ENCODE measurements around the gene PER3.

GRCh38 chr1:7767176-7767575 lies 16.9 kb upstream of the PER3 start:
- TF ChIP-seq NFE2L2 (IDR thresholded peaks at IDR 0.05; ENCODE audit: low read depth, low read length) (no peak), CTCF (conservative IDR thresholded peaks at IDR 0.05; ENCODE audit: low read depth, low read length) (no peak), CHD1 (IDR thresholded peaks at IDR 0.05; ENCODE audit: low read depth, low read length) (no peak), SMC3 (IDR thresholded peaks at IDR 0.05; ENCODE audit: low read depth, low read length) (no peak), POLR2A (IDR thresholded peaks at IDR 0.05; ENCODE audit: low read depth, low read length) (no peak), CEBPB (IDR thresholded peaks at IDR 0.05; ENCODE audit: low read depth, low read length) (no peak)
- TF ChIP-seq, protein P1, sequence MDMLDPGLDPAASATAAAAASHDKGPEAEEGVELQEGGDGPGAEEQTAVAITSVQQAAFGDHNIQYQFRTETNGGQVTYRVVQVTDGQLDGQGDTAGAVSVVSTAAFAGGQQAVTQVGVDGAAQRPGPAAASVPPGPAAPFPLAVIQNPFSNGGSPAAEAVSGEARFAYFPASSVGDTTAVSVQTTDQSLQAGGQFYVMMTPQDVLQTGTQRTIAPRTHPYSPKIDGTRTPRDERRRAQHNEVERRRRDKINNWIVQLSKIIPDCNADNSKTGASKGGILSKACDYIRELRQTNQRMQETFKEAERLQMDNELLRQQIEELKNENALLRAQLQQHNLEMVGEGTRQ (IDR thresholded peaks at IDR 0.05; ENCODE audit: low read depth, low read length): no peak
